ENCODE measurements around the gene HOXA13.

Gene HOXA13

GRCh38 chr7:27199849-27200760, at the start of gene HOXA13:
Gene HOXA13, minus strand, starts transcription at chr7:27200091. Its CDS starts 14 bp downstream, at chr7:27200077.
- peak; percentile 62 for DNase-seq

- no peak for DNase-seq
Observed at GRCh38 chr7:27248911-27249723, 49.2 kb upstream of the HOXA13 start.

- DNase-seq: no peak
Observed at GRCh38 chr7:27248427-27248806, 48.5 kb upstream of the HOXA13 start.

- DNase-seq: no peak
Observed at GRCh38 chr7:27247452-27248426, 47.8 kb upstream of the HOXA13 start.

- DNase-seq: no peak
Observed at GRCh38 chr7:27247000-27247399, 47.1 kb upstream of the HOXA13 start.

GRCh38 chr7:27245798-27246691, 46.2 kb upstream of the HOXA13 start:
- DNase-seq: peak; percentile 59

- peak; percentile 56 for DNase-seq
Observed at GRCh38 chr7:27245124-27245797, 45.4 kb upstream of the HOXA13 start.

GRCh38 chr7:27244488-27245123, 44.7 kb upstream of the HOXA13 start:
- DNase-seq: peak; percentile 23

GRCh38 chr7:27243340-27244163, 43.7 kb upstream of the HOXA13 start:
- peak; percentile 38 for DNase-seq

- peak; percentile 18 for DNase-seq
Observed at GRCh38 chr7:27242555-27243339, 42.9 kb upstream of the HOXA13 start, which contains the start of gene EVX1. Gene EVX1, plus strand, starts transcription at chr7:27242802. Its CDS starts 229 bp downstream, at chr7:27243031.

- peak; percentile 71 for DNase-seq
Observed at GRCh38 chr7:27242154-27242553, 42.3 kb upstream of the HOXA13 start.

- no peak for DNase-seq
Observed at GRCh38 chr7:27241189-27242056, 41.5 kb upstream of the HOXA13 start.

- DNase-seq: no peak
Observed at GRCh38 chr7:27240015-27240731, 40.3 kb upstream of the HOXA13 start.

GRCh38 chr7:27239387-27240014, 39.6 kb upstream of the HOXA13 start:
- peak; percentile 72 for DNase-seq

GRCh38 chr7:27238979-27239386, 39.1 kb upstream of the HOXA13 start:
- no peak for DNase-seq

GRCh38 chr7:27237735-27238334, 37.9 kb upstream of the HOXA13 start:
- peak; percentile 8 for DNase-seq
